ENCODE measurements around the gene NFAT5. TPM values are rescaled to one million over a fixed set of nuclear protein-coding genes. Genes with fewer than 3 reads are reported as not detected.

The NFAT5 gene
- total RNA-seq, 1 donor from 2014 or later, result 56.7 TPM

DNA sequence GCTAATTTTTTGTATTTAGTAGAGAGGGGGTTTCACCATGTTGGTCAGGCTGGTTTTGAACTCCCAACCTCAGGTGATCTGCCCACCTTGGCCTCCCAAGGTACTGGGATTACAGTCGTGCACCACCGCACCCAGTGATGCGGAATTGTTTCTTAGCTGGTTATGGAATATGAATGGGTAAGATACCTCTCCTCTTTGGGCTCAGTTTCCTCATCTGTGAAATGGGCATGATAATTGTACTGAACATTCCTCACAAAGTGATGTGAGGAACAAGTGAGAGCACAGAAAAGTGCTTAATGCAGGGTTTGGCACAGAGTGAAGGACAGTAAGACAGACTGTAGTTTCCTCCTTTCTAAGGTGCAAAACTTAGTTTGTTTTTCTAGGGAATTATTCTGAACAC lies 31.0 kb upstream of the NFAT5 start:
- Histone ChIP-seq H3K4me1 (peaks cover 13% of the 10 kb centered on the region), H3K9me3 (no peaks in the 10 kb centered on the region), H3K36me3 (no peaks in the 10 kb centered on the region), H3K27ac (no peak overlapping the region), H3K4me3 (no peak overlapping the region), H3K27me3 (ENCODE audit: low read depth) (no peaks in the 10 kb centered on the region)
- DNase-seq (no peak), ATAC-seq (no peak)
- intact Hi-C loops (cut with DNase I), result no loop called here
- TF ChIP-seq, protein P1, sequence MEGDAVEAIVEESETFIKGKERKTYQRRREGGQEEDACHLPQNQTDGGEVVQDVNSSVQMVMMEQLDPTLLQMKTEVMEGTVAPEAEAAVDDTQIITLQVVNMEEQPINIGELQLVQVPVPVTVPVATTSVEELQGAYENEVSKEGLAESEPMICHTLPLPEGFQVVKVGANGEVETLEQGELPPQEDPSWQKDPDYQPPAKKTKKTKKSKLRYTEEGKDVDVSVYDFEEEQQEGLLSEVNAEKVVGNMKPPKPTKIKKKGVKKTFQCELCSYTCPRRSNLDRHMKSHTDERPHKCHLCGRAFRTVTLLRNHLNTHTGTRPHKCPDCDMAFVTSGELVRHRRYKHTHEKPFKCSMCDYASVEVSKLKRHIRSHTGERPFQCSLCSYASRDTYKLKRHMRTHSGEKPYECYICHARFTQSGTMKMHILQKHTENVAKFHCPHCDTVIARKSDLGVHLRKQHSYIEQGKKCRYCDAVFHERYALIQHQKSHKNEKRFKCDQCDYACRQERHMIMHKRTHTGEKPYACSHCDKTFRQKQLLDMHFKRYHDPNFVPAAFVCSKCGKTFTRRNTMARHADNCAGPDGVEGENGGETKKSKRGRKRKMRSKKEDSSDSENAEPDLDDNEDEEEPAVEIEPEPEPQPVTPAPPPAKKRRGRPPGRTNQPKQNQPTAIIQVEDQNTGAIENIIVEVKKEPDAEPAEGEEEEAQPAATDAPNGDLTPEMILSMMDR (IDR thresholded peaks at IDR 0.05), result no peak

DNA sequence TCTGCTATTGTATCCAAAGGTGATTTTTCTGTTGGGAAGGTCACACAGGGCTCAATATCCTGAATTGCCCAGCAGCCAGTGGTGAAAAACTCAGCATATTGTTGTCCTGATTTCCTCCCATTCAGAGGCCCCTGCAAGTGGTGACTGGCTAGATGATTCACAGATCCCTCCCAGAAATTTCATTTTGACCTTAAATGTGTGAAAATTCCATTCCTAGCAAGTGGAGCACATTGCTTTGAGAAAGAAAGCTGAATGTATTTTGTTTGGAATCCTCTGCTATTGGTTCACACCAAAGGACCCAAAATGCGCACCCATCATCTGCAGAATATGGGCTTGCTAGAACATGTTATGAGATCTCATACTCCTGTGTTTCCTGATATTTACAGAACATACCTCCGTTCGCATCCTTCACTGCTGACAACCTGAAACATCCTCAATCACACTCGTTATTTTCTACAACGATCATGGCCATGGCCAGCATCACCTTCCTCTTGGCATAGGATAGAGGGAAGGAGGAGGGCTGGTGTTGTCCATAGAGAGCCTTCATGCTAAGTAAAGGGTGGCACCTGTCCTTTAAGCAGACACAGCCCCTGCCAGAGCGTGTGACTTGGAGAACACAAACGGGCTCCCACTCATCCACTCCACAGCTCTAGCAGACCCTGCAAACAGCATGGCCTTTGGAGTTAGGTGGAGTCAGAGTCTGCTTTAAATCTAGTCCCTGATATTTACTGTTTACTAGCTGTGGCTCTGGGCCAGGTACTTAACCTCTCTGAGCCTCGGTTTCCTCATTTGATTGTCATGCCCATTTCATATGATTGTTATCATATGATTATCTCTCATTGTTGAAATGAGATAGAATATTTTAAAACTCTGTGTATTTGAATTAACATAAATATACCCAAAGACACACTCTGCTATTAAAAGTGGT lies 30.4 kb upstream of the NFAT5 start:
- no peaks in the 10 kb centered on the region for H3K9me3 ChIP-seq
- no peak overlapping the region for H3K4me3 ChIP-seq
- DNase-seq, result no peak
- no peaks in the 10 kb centered on the region for H3K36me3 ChIP-seq
- no peak overlapping the region for H3K27ac ChIP-seq
- no peaks in the 10 kb centered on the region for H3K27me3 ChIP-seq (ENCODE audit: low read depth)
- TF ChIP-seq, protein P1 (IDR thresholded peaks at IDR 0.05), result no peak
- intact Hi-C loops (cut with DNase I), result no loop called here
- peaks cover 19% of the 10 kb centered on the region for H3K4me1 ChIP-seq
- no peak for ATAC-seq

DNA sequence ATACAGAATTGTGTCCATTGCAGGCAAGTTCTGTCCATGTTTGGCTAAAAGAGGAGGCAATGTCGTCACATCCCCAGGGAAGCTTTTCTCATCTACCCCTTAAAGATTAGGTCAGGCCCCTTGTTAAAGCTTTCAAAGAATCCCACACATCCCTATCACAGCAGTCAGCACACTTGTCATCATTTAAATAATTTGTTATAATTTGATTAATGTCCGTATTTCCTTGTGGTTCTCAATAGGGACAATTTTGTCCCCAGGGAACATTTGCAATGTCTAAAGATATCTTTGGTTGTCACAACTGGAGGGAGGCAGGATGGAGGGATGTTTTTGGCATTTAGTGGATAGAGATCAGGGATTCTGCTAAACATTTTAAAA lies 28.1 kb upstream of the NFAT5 start:
- ATAC-seq (no peak), DNase-seq (no peak)
- TF ChIP-seq, protein P1 (IDR thresholded peaks at IDR 0.05), result no peak
- Histone ChIP-seq H3K4me3 (no peak overlapping the region), H3K4me1 (peaks cover 15% of the 10 kb centered on the region), H3K27ac (no peak overlapping the region), H3K9me3 (no peaks in the 10 kb centered on the region), H3K27me3 (ENCODE audit: low read depth) (no peaks in the 10 kb centered on the region), H3K36me3 (no peaks in the 10 kb centered on the region)
- intact Hi-C loops (cut with DNase I), result no loop called here

DNA sequence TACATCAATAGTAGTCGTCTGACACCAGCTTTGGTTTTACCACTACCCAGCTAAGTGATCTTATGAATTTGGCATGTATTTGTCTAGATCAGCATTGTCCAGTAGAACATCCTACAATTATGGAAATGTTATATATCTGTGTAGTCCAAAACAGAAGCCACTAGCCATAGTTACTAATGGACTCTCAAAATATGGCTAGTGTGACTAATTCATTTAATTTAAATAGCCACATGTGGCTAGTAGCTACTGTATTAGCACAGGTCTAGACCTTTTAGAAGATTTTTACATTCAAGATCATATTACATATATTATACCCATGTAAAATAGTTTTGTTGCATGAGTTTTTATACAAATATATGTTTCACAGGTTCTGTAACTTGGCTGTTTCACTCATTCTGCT lies 27.0 kb upstream of the NFAT5 start:
- intact Hi-C loops (cut with DNase I), result no loop called here
- H3K27ac ChIP-seq, result no peak overlapping the region
- H3K4me1 ChIP-seq, result peaks cover 15% of the 10 kb centered on the region
- DNase-seq, result no peak
- TF ChIP-seq, protein P1 (IDR thresholded peaks at IDR 0.05), result no peak
- no peaks in the 10 kb centered on the region for H3K36me3 ChIP-seq
- H3K27me3 ChIP-seq (ENCODE audit: low read depth), result no peaks in the 10 kb centered on the region
- ATAC-seq, result no peak
- no peak overlapping the region for H3K4me3 ChIP-seq
- no peaks in the 10 kb centered on the region for H3K9me3 ChIP-seq

DNA sequence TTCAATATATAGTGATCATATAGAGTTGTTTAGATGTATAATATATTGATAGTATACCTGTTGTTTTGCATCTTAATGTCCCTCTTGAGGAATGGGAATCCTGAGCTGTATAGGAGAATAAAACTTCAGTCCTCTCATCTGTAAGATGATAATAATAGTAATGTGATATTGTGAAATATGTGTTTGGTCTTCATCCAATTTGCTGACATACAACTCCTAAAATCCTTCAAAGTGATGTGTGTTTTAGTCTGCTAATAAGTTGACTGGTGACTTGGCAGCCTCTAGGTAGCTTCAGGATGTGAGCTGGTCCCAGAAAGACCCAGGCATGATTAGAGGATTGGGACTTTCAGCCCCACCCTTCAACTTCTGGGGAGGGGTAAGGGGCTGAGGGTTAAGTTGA lies 22.8 kb upstream of the NFAT5 start:
- DNase-seq, result no peak
- H3K4me3 ChIP-seq, result no peak overlapping the region
- H3K9me3 ChIP-seq, result no peaks in the 10 kb centered on the region
- no peaks in the 10 kb centered on the region for H3K27me3 ChIP-seq (ENCODE audit: low read depth)
- H3K4me1 ChIP-seq, result peaks cover 15% of the 10 kb centered on the region
- intact Hi-C loops (cut with DNase I), result no loop called here
- TF ChIP-seq, protein P1 (IDR thresholded peaks at IDR 0.05), result no peak
- no peak for ATAC-seq
- no peak overlapping the region for H3K27ac ChIP-seq
- no peaks in the 10 kb centered on the region for H3K36me3 ChIP-seq

Measured in lower lobe of right lung (tissue), 2 donors.